COLO668 (cell line): ENCODE results near the gene MCOLN1.
"Not testable (repeated sequence)": the region's sequence is repeated elsewhere in the genome, so short reads cannot be mapped to it uniquely, and the experiment has no call there.

Experiments
- DNase-seq: peaks from one replicate; lab custom pipeline; 2025; ENCODE audit not compliant: unreplicated experiment; lab: John Stamatoyannopoulos, UW

Gene MCOLN1

DNA sequence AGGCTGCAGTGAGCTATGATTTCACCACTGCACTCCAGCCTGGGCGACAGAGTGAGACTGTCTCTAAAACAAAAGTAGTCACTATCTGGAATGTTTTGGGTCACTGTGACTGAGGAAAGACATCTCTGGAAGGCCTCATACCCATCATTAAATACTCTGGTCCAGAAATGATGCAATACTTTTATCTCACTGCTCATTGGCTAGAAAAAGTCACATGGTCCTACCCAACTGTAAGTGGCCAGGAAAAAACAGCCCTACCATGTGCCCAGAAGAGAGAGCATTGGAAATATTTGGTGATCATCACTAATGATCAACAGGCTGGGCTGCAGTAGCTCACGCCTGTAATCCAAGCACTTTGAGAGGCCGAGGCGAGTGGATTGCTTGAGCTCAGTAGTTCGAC lies 42.9 kb downstream of the MCOLN1 start:
- DNase-seq = no peak

DNA sequence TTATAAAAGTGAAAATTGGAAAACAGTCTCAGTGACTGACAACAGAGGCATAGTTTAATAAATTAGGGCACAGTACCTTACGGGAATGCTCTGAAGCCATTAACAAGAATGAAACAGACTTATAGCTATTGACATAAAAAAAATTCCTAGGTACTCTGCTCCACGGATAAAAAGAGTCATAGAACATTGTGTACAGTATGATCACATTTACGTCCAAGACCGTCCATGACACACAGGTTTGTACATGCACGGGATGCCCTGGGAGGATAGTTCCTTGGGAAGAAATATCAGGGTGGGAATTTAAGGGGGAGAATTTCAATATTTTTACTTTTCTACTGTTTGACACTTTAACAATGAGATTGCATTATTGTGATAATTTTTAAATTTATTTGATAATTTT lies 48.3 kb downstream of the MCOLN1 start:
- no peak for DNase-seq

GRCh38 chr19:7575434-7576040 lies 53.1 kb downstream of the MCOLN1 start:
- DNase-seq = no peak

GRCh38 chr19:7577422-7577821 lies 55.0 kb downstream of the MCOLN1 start:
- DNase-seq = not testable (repeated sequence)

GRCh38 chr19:7578127-7578526 lies 55.7 kb downstream of the MCOLN1 start:
- DNase-seq = no peak

DNA sequence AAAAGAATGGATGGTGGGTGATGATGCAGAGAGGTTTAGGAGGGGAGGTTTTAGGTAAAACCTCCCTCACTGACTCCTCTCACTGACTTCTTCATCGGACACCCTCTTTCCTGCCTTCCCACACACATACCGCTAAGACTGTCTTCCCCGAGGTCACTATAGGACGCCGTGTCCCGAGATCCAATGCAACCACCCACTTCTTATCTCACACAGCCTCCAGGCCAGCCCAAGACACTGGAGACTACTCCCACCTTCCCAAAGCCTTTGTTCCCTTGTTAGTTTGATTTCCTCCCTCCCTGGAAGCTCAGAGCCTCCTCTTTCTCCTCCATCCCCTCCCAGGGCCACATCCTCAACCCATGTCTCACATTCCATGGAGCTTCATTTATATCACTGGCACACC lies 56.8 kb downstream of the MCOLN1 start:
- no peak for DNase-seq

DNA sequence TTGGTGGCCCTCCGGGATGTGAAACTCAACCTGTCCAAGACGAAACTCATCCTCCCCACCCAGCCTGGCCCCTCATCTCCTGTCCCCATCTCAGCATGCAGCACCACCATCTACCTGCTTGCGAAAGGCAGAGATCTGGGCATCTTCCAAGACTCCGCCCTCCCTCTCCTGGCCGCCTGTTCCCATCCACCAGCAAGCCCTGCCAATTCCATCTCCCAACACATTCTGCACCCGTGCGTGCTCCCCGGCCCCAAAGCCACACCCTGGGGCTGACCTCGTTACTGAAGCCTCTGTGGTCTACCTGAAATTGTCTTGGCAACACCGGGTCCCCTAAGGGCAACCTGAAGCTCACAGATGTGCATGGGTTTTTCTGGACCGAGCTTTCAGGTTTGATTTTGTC lies 60.0 kb downstream of the MCOLN1 start:
- DNase-seq = no peak
